Adipose tissue (tissue), 3 donors: ENCODE measurements around the gene AMBP. TPM values are rescaled to one million over a fixed set of nuclear protein-coding genes. Genes with fewer than 3 reads are reported as not detected.

ENCODE experiments used
- H3K27ac ChIP-seq: one replicate; pipeline ENCODE4 v1.5.1; 2013; ENCODE audit warnings: low read depth, low read length
- WGBS, 3 donors: extraction: QIAGEN DNeasy Blood & Tissue Kit; methylation state at CpG; one replicate each; pipeline ENCODE4 v1.1.7; 2013; 5-methylcytosine and 5-hydroxymethylcytosine counted together
- polyA plus RNA-seq, 3 donors: library from polyadenylated mRNA; stranded (reverse); fragments of 200-250 nt; gene quantifications; one replicate each; pipeline ENCODE4 v1.2.3, GENCODE V29; 2013
- donor health status: healthy with polysubstance abuse.
- donor health status: Bipolar disorder and iron deficiency.
- donor health status: healthy.

Gene AMBP
- polyA plus RNA-seq, 3 donors: 0.16 to 57.3 TPM; not detected in 1

- WGBS, 3 donors: 92 to 95% (median 94%) methylated on average over 12 of the region's 12 CpGs
- no peak overlapping the region for H3K27ac ChIP-seq
Observed at GRCh38 chr9:114061292-114061691, 16.8 kb downstream of the AMBP start.

- 62 to 88% (median 69%) methylated on average over 9 of the region's 9 CpGs for whole genome bisulfite sequencing, 3 donors
- H3K27ac ChIP-seq: no peak overlapping the region
Observed at GRCh38 chr9:114060711-114061110, 17.4 kb downstream of the AMBP start.

GRCh38 chr9:114060070-114060469 is 18.0 kb downstream of the AMBP start:
- 84 to 89% (median 87%) methylated on average over 8 of the region's 8 CpGs for WGBS, 3 donors
- H3K27ac ChIP-seq: no peak overlapping the region

- no peak overlapping the region for H3K27ac ChIP-seq
- 69 to 79% (median 71%) methylated on average over 8 of the region's 8 CpGs for WGBS, 3 donors
Observed at GRCh38 chr9:114059047-114059803, 18.9 kb downstream of the AMBP start.

GRCh38 chr9:114058688-114059046 is 19.4 kb downstream of the AMBP start:
- 54 to 75% (median 73%) methylated on average over 4 of the region's 4 CpGs for WGBS, 3 donors
- no peak overlapping the region for H3K27ac ChIP-seq

- H3K27ac ChIP-seq: no peak overlapping the region
- 73 to 84% (median 79%) methylated on average over 7 of the region's 7 CpGs for WGBS, 3 donors
Observed at GRCh38 chr9:114057161-114057885, 20.8 kb downstream of the AMBP start.

GRCh38 chr9:114056527-114056926 is 21.6 kb downstream of the AMBP start:
- no peak overlapping the region for H3K27ac ChIP-seq
- 93 to 96% (median 95%) methylated on average over 5 of the region's 5 CpGs for WGBS, 3 donors

GRCh38 chr9:114055894-114056293 is 22.2 kb downstream of the AMBP start:
- no peak overlapping the region for H3K27ac ChIP-seq
- 88 to 97% (median 89%) methylated on average over 7 of the region's 7 CpGs for WGBS, 3 donors

- no peak overlapping the region for H3K27ac ChIP-seq
- 94 to 95% (median 94%) methylated on average over 18 of the region's 18 CpGs for WGBS, 3 donors
Observed at GRCh38 chr9:114055061-114055460, 23.0 kb downstream of the AMBP start.

- WGBS, 3 donors: 78 to 91% (median 83%) methylated on average over 10 of the region's 10 CpGs
- no peak overlapping the region for H3K27ac ChIP-seq
Observed at GRCh38 chr9:114054191-114054690, 23.9 kb downstream of the AMBP start.

GRCh38 chr9:114053246-114054005 is 24.7 kb downstream of the AMBP start:
- no peak overlapping the region for H3K27ac ChIP-seq
- whole genome bisulfite sequencing, 3 donors: 90 to 94% (median 90%) methylated on average over 8 of the region's 8 CpGs

- H3K27ac ChIP-seq: no peak overlapping the region
- WGBS, 3 donors: 78 to 85% (median 84%) methylated on average over 7 of the region's 7 CpGs
Observed at GRCh38 chr9:114051706-114052105, 26.4 kb downstream of the AMBP start.

GRCh38 chr9:114051281-114051680 is 26.8 kb downstream of the AMBP start:
- no peak overlapping the region for H3K27ac ChIP-seq
- 94 to 96% (median 96%) methylated on average over 15 of the region's 15 CpGs for WGBS, 3 donors

GRCh38 chr9:114050646-114051045 is 27.5 kb downstream of the AMBP start:
- H3K27ac ChIP-seq: no peak overlapping the region

GRCh38 chr9:114050226-114050568 is 27.9 kb downstream of the AMBP start:
- no peak overlapping the region for H3K27ac ChIP-seq
- whole genome bisulfite sequencing, 3 donors: 84 to 92% (median 87%) methylated on average over 11 of the region's 11 CpGs

More at GRCh38 chr9:114050646-114051045, 27.5 kb downstream of the AMBP start:
- 89 to 96% (median 91%) methylated on average over 6 of the region's 6 CpGs for WGBS, 3 donors

GRCh38 chr9:114049441-114050225 is 28.5 kb downstream of the AMBP start:
- H3K27ac ChIP-seq: no peak overlapping the region
- WGBS, 3 donors: 94 to 95% (median 95%) methylated on average over 40 of the region's 40 CpGs

- 97 to 98% (median 97%) methylated on average over 44 of the region's 44 CpGs for WGBS, 3 donors
- no peak overlapping the region for H3K27ac ChIP-seq
Observed at GRCh38 chr9:114048533-114049415, 29.3 kb downstream of the AMBP start.
